ENCODE results near the gene PRKG2. TPM values are rescaled to one million over a fixed set of nuclear protein-coding genes. Genes with fewer than 3 reads are reported as not detected.

The PRKG2 gene
- total and polyA plus RNA-seq, 2 of the 13 experiments (the other 11 are each of a cell fraction or from before 2014, with no cell fraction given), result 0.04 TPM

- TF ChIP-seq FOXJ3 (CRISPR knock-in tag; IDR thresholded peaks at IDR 0.05; ENCODE audit: borderline replicate concordance), result no peak
- TF ChIP-seq BCL3 (CRISPR knock-in tag; IDR thresholded peaks at IDR 0.05), result no peak
- no peak for TF ChIP-seq KDM1A (CRISPR knock-in tag; IDR thresholded peaks at IDR 0.05)
These were observed 30.4 kb upstream of the PRKG2 start (continued) for GRCh38 chr4:81245218-81246009.

GRCh38 chr4:81237791-81238190 lies 22.8 kb upstream of the PRKG2 start:
- no peaks in the 10 kb centered on the region for H3K4me1 ChIP-seq (ENCODE audit: insufficient read depth, low read length)
- no TSS peak for BruUV-seq (replicated peaks)
- no peak for FAIRE-seq
- TF ChIP-seq THAP11 (CRISPR knock-in tag; IDR thresholded peaks at IDR 0.05), result no peak
- no peak for TF ChIP-seq TBL1XR1 (IDR thresholded peaks at IDR 0.05; ENCODE audit: borderline replicate concordance, low read length, partially characterized antibody)
- TF ChIP-seq ZBTB3 (CRISPR knock-in tag; IDR thresholded peaks at IDR 0.05; ENCODE audit: borderline replicate concordance, low read depth), result no peak
- no peak for TF ChIP-seq CENPBD1 (CRISPR knock-in tag; IDR thresholded peaks at IDR 0.05; ENCODE audit: borderline replicate concordance, low read depth)
- no peak for TF ChIP-seq ZBTB8A (CRISPR knock-in tag; IDR thresholded peaks at IDR 0.05; ENCODE audit: borderline replicate concordance, low read depth)
- no peak for TF ChIP-seq TIGD3 (CRISPR knock-in tag; IDR thresholded peaks at IDR 0.05; ENCODE audit: borderline replicate concordance)
- TF ChIP-seq ZNF430 (CRISPR knock-in tag; IDR thresholded peaks at IDR 0.05), result no peak
- TF ChIP-seq SIN3A (IDR thresholded peaks at IDR 0.05; ENCODE audit: borderline replicate concordance, low read depth, low read length), result no peak
- TF ChIP-seq ZMAT3 (CRISPR knock-in tag; conservative IDR thresholded peaks at IDR 0.05), result no peak
- no peak for TF ChIP-seq MAF1 (CRISPR knock-in tag; IDR thresholded peaks at IDR 0.05; ENCODE audit: borderline replicate concordance)
- TF ChIP-seq DZIP1 (CRISPR knock-in tag; IDR thresholded peaks at IDR 0.05), result no peak

More at GRCh38 chr4:81237791-81238190, 22.8 kb upstream of the PRKG2 start:
- Histone ChIP-seq H3K27ac (ENCODE audit: extremely low read length, insufficient read depth, low read length) (no peak overlapping the region), H3K9ac (ENCODE audit: insufficient read depth, low read depth, low read length) (no peak overlapping the region), H3K36me3 (replicated peaks in 1 of 2; ENCODE audit: control insufficient read depth in 1 of 2, insufficient read depth in 2 of 2, low read length in 2 of 2) (no peaks in the 10 kb centered on the region), H3K79me2 (ENCODE audit: insufficient read depth, low read length) (no peaks in the 10 kb centered on the region), H2AFZ (ENCODE audit: low read length) (no peak overlapping the region), H3K27me3 (ENCODE audit: control insufficient read depth in 1 of 2, insufficient read depth in 2 of 2, low read length in 2 of 2) (peaks cover 0 to 3% of the 10 kb centered on the region in 2 experiments; a peak in 2 of 5 replicates), H3K4me2 (ENCODE audit: low read depth, low read length) (no peak overlapping the region), H3K4me3 (replicated peaks in 1 of 3; ENCODE audit: insufficient read depth in 1 of 3, low read depth in 2 of 3, low read length in 3 of 3) (no peak overlapping the region), H4K20me1 (ENCODE audit: insufficient read depth, low read length) (no peaks in the 10 kb centered on the region), H3K9me3 (ENCODE audit: low read length) (no peaks in the 10 kb centered on the region)
- intact Hi-C loops (cut with micrococcal nuclease; ENCODE audit: unreplicated experiment), result no loop called here
- in situ Hi-C loops (cut with HindIII; ENCODE audit: extremely low pct_ligation_motif_present, low pct_unique_long_range_greater_than_20kb), result no loop called here
- ATAC-seq, result no peak
- no peak for DNase-seq (ENCODE audit: low spot score)
- CTCF ChIA-PET (ENCODE audit: low intra/inter-chr PET ratio, low total read pairs), result no interaction called here
- POLR2A ChIA-PET, result no interaction called here
